ENCODE data around the gene TSC1. TPM values are rescaled to one million over a fixed set of nuclear protein-coding genes. Genes with fewer than 3 reads are reported as not detected.

Gene TSC1
- total and polyA plus RNA-seq, 2 experiments from 2014 or later = 19.5 to 47.8 TPM

DNA sequence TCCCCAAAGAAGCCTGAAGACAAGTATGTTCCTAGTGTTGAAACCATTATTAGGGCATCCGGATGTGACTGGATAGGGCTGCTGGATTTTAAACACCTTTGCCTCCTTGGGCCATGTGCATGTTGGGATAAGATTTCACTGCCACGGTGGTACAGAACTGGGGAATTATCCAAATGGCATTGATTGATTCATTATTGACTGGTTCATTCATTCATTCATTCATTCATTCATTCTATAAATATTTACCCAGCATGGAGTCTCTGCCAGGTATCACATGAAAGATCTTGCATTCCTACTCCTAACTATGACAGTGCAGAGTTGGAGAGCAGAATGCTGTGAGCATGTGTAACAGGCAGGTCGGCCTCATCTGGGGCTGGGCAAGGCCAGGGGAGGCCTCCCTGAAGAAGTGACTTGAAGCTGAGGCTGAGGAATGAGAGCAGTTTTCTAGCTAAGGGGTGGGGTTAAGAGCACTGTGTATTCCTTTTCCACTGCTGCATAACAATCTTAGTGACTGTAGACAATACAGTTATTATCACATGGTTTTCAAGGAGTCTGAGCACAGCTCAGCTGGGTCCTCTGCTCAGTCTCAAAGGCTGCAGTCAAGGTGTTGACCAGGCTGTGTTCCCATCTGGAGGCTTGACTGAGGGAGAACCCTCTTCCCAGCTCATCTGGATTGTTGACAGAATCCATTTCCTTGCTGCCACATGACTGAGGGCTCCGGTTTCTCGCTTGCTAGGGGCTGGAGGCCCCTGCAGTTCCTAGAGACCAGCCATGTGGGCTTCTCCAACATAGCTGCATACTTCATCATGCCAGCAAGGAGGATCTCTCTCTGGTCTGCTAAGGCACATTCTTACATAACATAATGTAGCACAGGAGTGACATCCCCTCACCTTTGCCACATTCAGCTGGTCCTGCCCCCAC, 102.0 kb downstream of the TSC1 start:
- WGBS (ENCODE audit: low lambda C conversion rate, missing lambda C conversion rate) = 74% methylated on average over 5 of the region's 5 CpGs
- H3K36me3 ChIP-seq (replicated peaks; ENCODE audit: insufficient read depth, low read depth) = no peaks in the 10 kb centered on the region
- no peak overlapping the region for H3K27ac ChIP-seq
- H3K9me3 ChIP-seq (ENCODE audit: low read depth) = no peaks in the 10 kb centered on the region
- no peak overlapping the region for H3K4me3 ChIP-seq
- H3K9me2 ChIP-seq (replicated peaks; ENCODE audit: insufficient read depth) = no peaks in the 10 kb centered on the region
- no peak overlapping the region for H2AFZ ChIP-seq
- no peaks in the 10 kb centered on the region for H3K27me3 ChIP-seq
- no peak overlapping the region for H3K4me2 ChIP-seq
- DNase-seq (ENCODE audit: low spot score) = no peak
- no peaks in the 10 kb centered on the region for H3K4me1 ChIP-seq (ENCODE audit: insufficient read depth)
- no peaks in the 10 kb centered on the region for H3K79me2 ChIP-seq
- TF ChIP-seq, protein P1, sequence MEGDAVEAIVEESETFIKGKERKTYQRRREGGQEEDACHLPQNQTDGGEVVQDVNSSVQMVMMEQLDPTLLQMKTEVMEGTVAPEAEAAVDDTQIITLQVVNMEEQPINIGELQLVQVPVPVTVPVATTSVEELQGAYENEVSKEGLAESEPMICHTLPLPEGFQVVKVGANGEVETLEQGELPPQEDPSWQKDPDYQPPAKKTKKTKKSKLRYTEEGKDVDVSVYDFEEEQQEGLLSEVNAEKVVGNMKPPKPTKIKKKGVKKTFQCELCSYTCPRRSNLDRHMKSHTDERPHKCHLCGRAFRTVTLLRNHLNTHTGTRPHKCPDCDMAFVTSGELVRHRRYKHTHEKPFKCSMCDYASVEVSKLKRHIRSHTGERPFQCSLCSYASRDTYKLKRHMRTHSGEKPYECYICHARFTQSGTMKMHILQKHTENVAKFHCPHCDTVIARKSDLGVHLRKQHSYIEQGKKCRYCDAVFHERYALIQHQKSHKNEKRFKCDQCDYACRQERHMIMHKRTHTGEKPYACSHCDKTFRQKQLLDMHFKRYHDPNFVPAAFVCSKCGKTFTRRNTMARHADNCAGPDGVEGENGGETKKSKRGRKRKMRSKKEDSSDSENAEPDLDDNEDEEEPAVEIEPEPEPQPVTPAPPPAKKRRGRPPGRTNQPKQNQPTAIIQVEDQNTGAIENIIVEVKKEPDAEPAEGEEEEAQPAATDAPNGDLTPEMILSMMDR (IDR thresholded peaks at IDR 0.05; ENCODE audit: poor library complexity) = no peak
- TF ChIP-seq EZH2phosphoT487 (IDR thresholded peaks at IDR 0.05; ENCODE audit: low read depth, severe bottlenecking, unreplicated experiment) (no peak), EZH2 (IDR thresholded peaks at IDR 0.05; ENCODE audit: borderline replicate concordance) (no peak)
- no peaks in the 10 kb centered on the region for H4K20me1 ChIP-seq (ENCODE audit: insufficient read depth, poor library complexity, severe bottlenecking)

Small RNA genes lying within 50 kb of the gene (microRNA-seq; reads per million reads assigned to microRNA genes)
- not detected for gene MIR548AW

Small RNA genes lying within 50 kb of the gene (small RNA-seq; reads per million reads assigned to genes)
- not detected for gene AL593851.1
- 0.09 reads per million for gene MIR548AW
- not detected for gene RNU7-21P

Other genes starting within 250 kb of the TSC1 start
- 0.40 and 1.8 TPM in 2 replicates for gene AK8, start 66.3 kb downstream of the TSC1 start, total RNA-seq
- 2.6 and 4.5 TPM in 2 replicates for gene AK8, start 66.3 kb downstream of the TSC1 start, polyA plus RNA-seq
- 0.44 and 1.9 TPM in 2 replicates for gene SPACA9, start 65.7 kb downstream of the TSC1 start, total RNA-seq
- 3.3 and 5.6 TPM in 2 replicates for gene SPACA9, start 65.7 kb downstream of the TSC1 start, polyA plus RNA-seq
- 0.10 TPM in 1 of 2 replicates, not detected in the other for gene GFI1B, start 34.1 kb upstream of the TSC1 start, total RNA-seq
- gene GFI1B, start 34.1 kb upstream of the TSC1 start, polyA plus RNA-seq = not detected in 2 replicates
- 45.0 and 52.5 TPM in 2 replicates for gene GTF3C5, start 86.4 kb upstream of the TSC1 start, total RNA-seq
- 66.0 and 87.3 TPM in 2 replicates for gene GTF3C5, start 86.4 kb upstream of the TSC1 start, polyA plus RNA-seq
- 2.4 and 4.4 TPM in 2 replicates for gene CEL, start 117.4 kb upstream of the TSC1 start, total RNA-seq
- 5.9 and 6.6 TPM in 2 replicates for gene CEL, start 117.4 kb upstream of the TSC1 start, polyA plus RNA-seq
- 26.9 and 30.9 TPM in 2 replicates for gene RALGDS, start 176.6 kb upstream of the TSC1 start, total RNA-seq
- gene RALGDS, start 176.6 kb upstream of the TSC1 start, polyA plus RNA-seq = 48.0 and 51.7 TPM in 2 replicates
- gene GBGT1, start 219.3 kb upstream of the TSC1 start, total RNA-seq = 10.1 and 15.5 TPM in 2 replicates
- 4.0 and 5.8 TPM in 2 replicates for gene GBGT1, start 219.3 kb upstream of the TSC1 start, polyA plus RNA-seq